HEK293 (cell line): Measurements from ENCODE around the gene DIO1.

Experiments
- CTCF ChIA-PET: fragments of 350-600 bp; formaldehyde crosslinking; extraction: SDS; loops from one replicate; lab custom pipeline; 2021; ENCODE audit warnings: antibody characterized with exemption; lab: Yijun Ruan, JAX
- POLR2A ChIA-PET: fragments of 300-600 bp; formaldehyde crosslinking; extraction: SDS; loops from one replicate; lab custom pipeline; 2020; ENCODE audit warnings: antibody characterized with exemption, inconsistent platforms; lab: Yijun Ruan, JAX
- H3K27ac ChIP-seq: fragments of 200-500 bp; sonication (Bioruptor generic); 2 replicates; pipeline ENCODE4 v1.5.1; 2014; ENCODE audit warnings: low read depth, low read length, control low read depth, inconsistent platforms; ENCODE audit errors: extremely low read depth
- H3K36me3 ChIP-seq, 2 experiments: fragments of 200-500 bp in 1 of 2; sonication (Bioruptor generic) in 1 of 2; 1 replicate in 1 of 2; 2 replicates in 1 of 2; pipeline ENCODE4 v1.5.1; 2014 to 2017; ENCODE audit warnings: inconsistent platforms in 2 of 2, low read length in 2 of 2; ENCODE audit not compliant: control insufficient read depth in 2 of 2, insufficient read depth in 1 of 2
- H3K4me1 ChIP-seq: fragments of 200-500 bp; sonication (Bioruptor generic); 2 replicates; pipeline ENCODE4 v1.5.1; 2014; ENCODE audit warnings: mild to moderate bottlenecking, low read length, inconsistent platforms; ENCODE audit not compliant: control insufficient read depth, insufficient read depth
- H3K4me3 ChIP-seq: 2 replicates; pipeline ENCODE4 v1.5.1; 2011; ENCODE audit warnings: low read depth, mild to moderate bottlenecking, control low read depth, low read length, moderate library complexity
- H3K9me3 ChIP-seq: fragments of 200-500 bp; sonication (Bioruptor generic); 2 replicates; pipeline ENCODE4 v1.5.1; 2014; ENCODE audit warnings: low read depth, low read length, inconsistent platforms; ENCODE audit not compliant: control insufficient read depth, insufficient read depth
- KLF10 ChIP-seq: fragments of 450-650 bp; IDR thresholded peaks from 2 replicates; pipeline ENCODE4 v1.5.1; 2018; ENCODE audit warnings: missing biosample characterization, mild to moderate bottlenecking, missing genetic modification characterization
- KLF7 ChIP-seq: fragments of 450-650 bp; formaldehyde crosslinking; IDR thresholded peaks from 2 replicates; pipeline ENCODE4 v1.5.1; 2016; ENCODE audit warnings: missing biosample characterization, missing genetic modification characterization, borderline replicate concordance
- PRDM4 ChIP-seq: fragments of 450-650 bp; formaldehyde crosslinking; IDR thresholded peaks from 2 replicates; pipeline ENCODE4 v1.5.1; 2017; ENCODE audit warnings: missing biosample characterization, missing genetic modification characterization
- PRDM6 ChIP-seq: fragments of 450-650 bp; formaldehyde crosslinking; IDR thresholded peaks from 2 replicates; pipeline ENCODE4 v1.5.1; 2017; ENCODE audit warnings: missing biosample characterization, missing genetic modification characterization
- SCRT1 ChIP-seq: fragments of 450-650 bp; formaldehyde crosslinking; IDR thresholded peaks from 2 replicates; pipeline ENCODE4 v1.5.1; 2016; ENCODE audit warnings: missing biosample characterization, missing genetic modification characterization, borderline replicate concordance
- SCRT2 ChIP-seq: fragments of 450-650 bp; formaldehyde crosslinking; IDR thresholded peaks from 2 replicates; pipeline ENCODE4 v1.5.1; 2016; ENCODE audit warnings: missing biosample characterization, missing genetic modification characterization
- ZFP69B ChIP-seq: fragments of 450-650 bp; formaldehyde crosslinking; IDR thresholded peaks from 2 replicates; pipeline ENCODE4 v1.5.1; 2016; ENCODE audit warnings: missing biosample characterization, missing genetic modification characterization
- ZNF202 ChIP-seq: fragments of 450-650 bp; formaldehyde crosslinking; IDR thresholded peaks from 2 replicates; pipeline ENCODE4 v1.5.1; 2016; ENCODE audit warnings: missing biosample characterization, missing genetic modification characterization, borderline replicate concordance
- ZNF24 ChIP-seq: fragments of 450-650 bp; formaldehyde crosslinking; IDR thresholded peaks from 2 replicates; pipeline ENCODE4 v1.5.1; 2016; ENCODE audit warnings: missing biosample characterization, missing genetic modification characterization
- ZNF324 ChIP-seq: fragments of 450-650 bp; formaldehyde crosslinking; IDR thresholded peaks from 2 replicates; pipeline ENCODE4 v1.5.1; 2016; ENCODE audit warnings: missing biosample characterization, missing genetic modification characterization
- ZNF404 ChIP-seq: fragments of 450-650 bp; formaldehyde crosslinking; IDR thresholded peaks from 2 replicates; pipeline ENCODE4 v1.5.1; 2017; ENCODE audit warnings: missing biosample characterization, missing genetic modification characterization
- ZNF514 ChIP-seq: fragments of 450-650 bp; formaldehyde crosslinking; IDR thresholded peaks from 2 replicates; pipeline ENCODE4 v1.5.1; 2016; ENCODE audit warnings: missing biosample characterization, missing genetic modification characterization
- ZNF560 ChIP-seq: fragments of 450-650 bp; formaldehyde crosslinking; IDR thresholded peaks from 2 replicates; pipeline ENCODE4 v1.5.1; 2017; ENCODE audit warnings: missing biosample characterization, missing genetic modification characterization, borderline replicate concordance
- ZNF561 ChIP-seq: fragments of 450-650 bp; IDR thresholded peaks from 2 replicates; pipeline ENCODE4 v1.5.1; 2018; ENCODE audit warnings: missing biosample characterization, missing genetic modification characterization, borderline replicate concordance
- ZNF626 ChIP-seq: fragments of 450-650 bp; sonication (Bioruptor Pico); formaldehyde crosslinking; IDR thresholded peaks from 2 replicates; pipeline ENCODE4 v1.5.1; 2018; ENCODE audit warnings: missing biosample characterization, missing genetic modification characterization, inconsistent platforms
- ZNF645 ChIP-seq: fragments of 450-650 bp; formaldehyde crosslinking; IDR thresholded peaks from 2 replicates; pipeline ENCODE4; 2016; ENCODE audit warnings: missing biosample characterization, missing genetic modification characterization
- ZNF747 ChIP-seq: fragments of 450-650 bp; formaldehyde crosslinking; IDR thresholded peaks from 2 replicates; pipeline ENCODE4 v1.5.1; 2016; ENCODE audit warnings: missing biosample characterization, missing genetic modification characterization
- ZSCAN23 ChIP-seq: fragments of 450-650 bp; formaldehyde crosslinking; IDR thresholded peaks from 2 replicates; pipeline ENCODE4 v1.5.1; 2016; ENCODE audit warnings: missing biosample characterization, missing genetic modification characterization
- TF ChIP-seq, protein P1 (sequence below): fragments of 450-650 bp; formaldehyde crosslinking; IDR thresholded peaks from 2 replicates; pipeline ENCODE4 v1.5.1; 2016; ENCODE audit warnings: missing biosample characterization, missing genetic modification characterization
- TF ChIP-seq, protein P2 (sequence below): fragments of 450-650 bp; formaldehyde crosslinking; IDR thresholded peaks from 2 replicates; pipeline ENCODE4 v1.5.1; 2016; ENCODE audit warnings: missing biosample characterization, missing genetic modification characterization

The DIO1 gene

DNA sequence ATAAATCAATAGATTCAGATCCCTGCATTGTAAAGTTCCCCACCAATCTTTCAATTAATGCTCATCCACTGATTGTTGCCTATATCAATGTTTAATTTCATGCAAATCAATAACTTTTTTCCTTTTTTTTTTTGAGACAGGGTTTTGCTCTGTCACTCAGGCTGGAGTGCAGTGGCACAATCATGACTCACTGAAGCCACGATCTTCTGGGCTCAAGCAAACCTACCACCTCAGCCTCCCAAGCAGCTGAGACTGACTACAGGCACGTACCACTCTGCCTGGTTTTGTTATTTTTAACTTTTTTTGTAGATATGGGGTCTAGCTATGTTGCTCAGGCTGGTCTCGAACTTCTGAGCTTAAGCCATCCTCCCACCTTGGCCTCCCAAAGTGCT, 25.7 kb downstream of the DIO1 start:
- H3K9me3 ChIP-seq, result no peaks in the 10 kb centered on the region
- H3K27ac ChIP-seq, result no peak overlapping the region
- no peak overlapping the region for H3K4me3 ChIP-seq
- CTCF ChIA-PET, result interaction anchor here (0.6 kb wide), 1 partner anchor 93 kb away, joined by 3 read pairs; no protein-coding TSS in a partner anchor
- peaks cover 6 to 64% of the 10 kb centered on the region in 2 experiments for H3K36me3 ChIP-seq
- no peaks in the 10 kb centered on the region for H3K4me1 ChIP-seq
- no peak for TF ChIP-seq ZNF560 (tag by site-specific recombination)
- TF ChIP-seq ZNF561 (tag by site-specific recombination), result no peak
- TF ChIP-seq ZNF514 (tag by site-specific recombination), result no peak
- no peak for TF ChIP-seq ZNF404
- no peak for TF ChIP-seq KLF10 (tag by site-specific recombination)
- no peak for TF ChIP-seq ZFP69B (tag by site-specific recombination)
- TF ChIP-seq ZNF645, result no peak
- TF ChIP-seq, protein P1, sequence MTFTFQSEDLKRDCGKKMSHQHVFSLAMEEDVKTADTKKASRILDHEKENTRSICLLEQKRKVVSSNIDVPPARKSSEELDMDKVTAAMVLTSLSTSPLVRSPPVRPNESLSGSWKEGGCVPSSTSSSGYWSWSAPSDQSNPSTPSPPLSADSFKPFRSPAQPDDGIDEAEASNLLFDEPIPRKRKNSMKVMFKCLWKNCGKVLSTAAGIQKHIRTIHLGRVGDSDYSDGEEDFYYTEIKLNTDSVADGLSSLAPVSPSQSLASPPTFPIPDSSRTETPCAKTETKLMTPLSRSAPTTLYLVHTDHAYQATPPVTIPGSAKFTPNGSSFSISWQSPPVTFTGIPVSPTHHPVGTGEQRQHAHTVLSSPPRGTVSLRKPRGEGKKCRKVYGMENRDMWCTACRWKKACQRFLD (tag by site-specific recombination), result no peak
- TF ChIP-seq ZSCAN23 (tag by site-specific recombination), result no peak
- TF ChIP-seq ZNF24 (tag by site-specific recombination), result no peak
- TF ChIP-seq, all 188 proteins: peak for 0
- POLR2A ChIA-PET, result no interaction called here

DNA sequence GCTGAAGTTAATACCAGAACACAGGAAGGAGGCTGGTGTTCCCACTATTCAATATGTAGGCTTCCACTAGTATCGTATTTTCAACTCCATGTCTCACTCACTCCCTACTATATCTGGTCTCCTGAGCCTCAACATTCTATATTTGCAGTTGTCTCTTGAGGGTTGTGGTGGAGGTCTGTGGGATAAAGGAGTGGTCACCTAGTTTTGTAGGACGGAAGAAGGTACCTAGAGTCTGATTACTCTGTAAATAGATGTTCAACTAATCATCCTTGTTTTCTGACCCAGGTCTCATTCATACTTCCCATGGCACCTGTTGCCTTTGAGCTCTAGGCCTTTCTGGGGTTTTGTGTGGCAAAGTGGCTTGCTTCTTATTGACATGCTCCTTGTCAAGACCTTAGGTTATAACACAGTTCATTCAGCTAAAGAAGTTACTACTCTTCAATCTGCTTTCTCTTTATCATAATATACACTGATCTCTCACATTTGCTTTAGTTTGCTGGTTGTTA, 33.4 kb downstream of the DIO1 start:
- CTCF ChIA-PET, result interaction anchor here (0.6 kb wide), 1 partner anchor 33 kb away, joined by 3 read pairs; no protein-coding TSS in a partner anchor
- Histone ChIP-seq H3K4me3 (no peak overlapping the region), H3K4me1 (no peaks in the 10 kb centered on the region), H3K27ac (no peak overlapping the region)
- no peak for TF ChIP-seq PRDM4
- peak; percentile 52; the same call in 1 of the 2 replicates for TF ChIP-seq SCRT1
- peak; percentile 58 for TF ChIP-seq SCRT2 (tag by site-specific recombination)
- TF ChIP-seq, all 188 proteins: peak for 2
- POLR2A ChIA-PET, result interaction anchor here (0.9 kb wide), 1 partner anchor 18 kb away, joined by 3 read pairs; the partner anchor contains the start of gene IFT25
- H3K36me3 ChIP-seq, result peaks cover 19 to 64% of the 10 kb centered on the region in 2 experiments
- H3K9me3 ChIP-seq, result no peaks in the 10 kb centered on the region

GRCh38 chr1:53929246-53929960, 35.4 kb downstream of the DIO1 start:
- Histone ChIP-seq H3K4me3 (no peak overlapping the region), H3K27ac (no peak overlapping the region), H3K4me1 (no peaks in the 10 kb centered on the region), H3K36me3 (peaks cover 13 to 50% of the 10 kb centered on the region in 2 experiments), H3K9me3 (no peaks in the 10 kb centered on the region)
- CTCF ChIA-PET, result no interaction called here
- POLR2A ChIA-PET, result no interaction called here
- TF ChIP-seq KLF7 (tag by site-specific recombination) (no peak), PRDM6 (tag by site-specific recombination) (no peak), ZNF324 (tag by site-specific recombination) (no peak), ZNF202 (no peak), ZNF626 (tag by site-specific recombination) (no peak), KLF10 (tag by site-specific recombination) (no peak), ZNF747 (tag by site-specific recombination) (no peak)
- TF ChIP-seq, protein P2, sequence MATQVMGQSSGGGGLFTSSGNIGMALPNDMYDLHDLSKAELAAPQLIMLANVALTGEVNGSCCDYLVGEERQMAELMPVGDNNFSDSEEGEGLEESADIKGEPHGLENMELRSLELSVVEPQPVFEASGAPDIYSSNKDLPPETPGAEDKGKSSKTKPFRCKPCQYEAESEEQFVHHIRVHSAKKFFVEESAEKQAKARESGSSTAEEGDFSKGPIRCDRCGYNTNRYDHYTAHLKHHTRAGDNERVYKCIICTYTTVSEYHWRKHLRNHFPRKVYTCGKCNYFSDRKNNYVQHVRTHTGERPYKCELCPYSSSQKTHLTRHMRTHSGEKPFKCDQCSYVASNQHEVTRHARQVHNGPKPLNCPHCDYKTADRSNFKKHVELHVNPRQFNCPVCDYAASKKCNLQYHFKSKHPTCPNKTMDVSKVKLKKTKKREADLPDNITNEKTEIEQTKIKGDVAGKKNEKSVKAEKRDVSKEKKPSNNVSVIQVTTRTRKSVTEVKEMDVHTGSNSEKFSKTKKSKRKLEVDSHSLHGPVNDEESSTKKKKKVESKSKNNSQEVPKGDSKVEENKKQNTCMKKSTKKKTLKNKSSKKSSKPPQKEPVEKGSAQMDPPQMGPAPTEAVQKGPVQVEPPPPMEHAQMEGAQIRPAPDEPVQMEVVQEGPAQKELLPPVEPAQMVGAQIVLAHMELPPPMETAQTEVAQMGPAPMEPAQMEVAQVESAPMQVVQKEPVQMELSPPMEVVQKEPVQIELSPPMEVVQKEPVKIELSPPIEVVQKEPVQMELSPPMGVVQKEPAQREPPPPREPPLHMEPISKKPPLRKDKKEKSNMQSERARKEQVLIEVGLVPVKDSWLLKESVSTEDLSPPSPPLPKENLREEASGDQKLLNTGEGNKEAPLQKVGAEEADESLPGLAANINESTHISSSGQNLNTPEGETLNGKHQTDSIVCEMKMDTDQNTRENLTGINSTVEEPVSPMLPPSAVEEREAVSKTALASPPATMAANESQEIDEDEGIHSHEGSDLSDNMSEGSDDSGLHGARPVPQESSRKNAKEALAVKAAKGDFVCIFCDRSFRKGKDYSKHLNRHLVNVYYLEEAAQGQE, result no peak
